Ectodermal cell (in vitro differentiated cells): ENCODE data around the gene RPS15.
A peak's percentile ranks its signal among the peaks of the same experiment; 100 is the strongest.
"Not testable (repeated sequence)": the region's sequence is repeated elsewhere in the genome, so short reads cannot be mapped to it uniquely, and the experiment has no call there.

Experiments
- H3K27ac ChIP-seq: 2 replicates; pipeline ENCODE4 v1.7.0; 2013; ENCODE audit warnings: mild to moderate bottlenecking, low read depth, low read length; ENCODE audit not compliant: insufficient read depth, poor library complexity, severe bottlenecking
- H3K27me3 ChIP-seq: 2 replicates; pipeline ENCODE4 v1.7.0; 2013; ENCODE audit warnings: mild to moderate bottlenecking, low read length; ENCODE audit not compliant: insufficient read depth, control insufficient read depth, poor library complexity, severe bottlenecking
- H3K36me3 ChIP-seq: one replicate; pipeline ENCODE4 v1.7.0; 2013; ENCODE audit warnings: low read length; ENCODE audit not compliant: control insufficient read depth, insufficient read depth
- H3K4me1 ChIP-seq: one replicate; pipeline ENCODE4 v1.7.0; 2013; ENCODE audit warnings: low read length; ENCODE audit not compliant: control insufficient read depth, insufficient read depth
- H3K4me3 ChIP-seq: 2 replicates; pipeline ENCODE4 v1.7.0; 2013; ENCODE audit warnings: low read depth, low read length, control low read depth; ENCODE audit not compliant: insufficient read depth
- H3K9me3 ChIP-seq: 2 replicates; pipeline ENCODE4 v1.7.0; 2013; ENCODE audit warnings: mild to moderate bottlenecking, low read length, moderate library complexity; ENCODE audit not compliant: control insufficient read depth
- WGBS, 2 experiments: methylation state at CpG; one replicate each; pipeline ENCODE4 v1.1.7; 2013; ENCODE audit warnings: missing lambda C conversion rate in 2 of 2; 5-methylcytosine and 5-hydroxymethylcytosine counted together

RPS15 gene

DNA sequence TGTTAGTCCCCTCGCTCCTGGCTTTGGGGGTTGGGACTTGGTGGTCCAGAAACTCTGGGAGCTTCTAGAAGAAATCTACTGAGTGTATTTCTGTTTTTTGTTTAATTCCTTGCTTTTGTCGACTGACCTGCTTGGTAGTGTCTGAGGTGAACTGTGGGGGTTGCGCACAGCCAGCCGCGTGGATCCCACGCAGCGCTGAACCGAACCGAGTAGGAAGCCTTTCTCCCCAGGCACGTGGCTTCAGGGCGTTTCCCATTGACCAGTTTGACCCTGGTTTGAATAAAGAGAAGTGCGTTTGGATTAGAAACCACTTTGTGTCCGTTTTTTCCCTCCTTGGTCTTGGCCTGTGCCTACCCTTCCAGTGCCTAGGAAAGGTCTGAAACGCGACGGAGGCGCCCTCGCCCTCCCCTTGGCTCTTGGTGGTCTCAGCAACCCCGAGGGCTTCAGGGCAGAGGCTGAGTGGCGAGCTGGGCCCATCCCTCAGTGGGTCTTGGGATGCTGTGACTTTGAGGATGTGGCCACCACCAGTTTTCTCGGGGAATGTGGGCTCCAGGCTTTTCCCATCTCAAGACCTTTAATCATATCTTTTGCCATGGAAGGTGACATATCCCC, 2.7 kb upstream of the RPS15 start:
- H3K9me3 ChIP-seq: no peaks in the 10 kb centered on the region
- no peak overlapping the region for H3K27ac ChIP-seq
- H3K36me3 ChIP-seq: peaks cover 19% of the 10 kb centered on the region
- no peaks in the 10 kb centered on the region for H3K27me3 ChIP-seq
- WGBS, 2 experiments: 91% methylated on average over 21 of the region's 21 CpGs
- no peak overlapping the region for H3K4me3 ChIP-seq
- peaks cover 7% of the 10 kb centered on the region for H3K4me1 ChIP-seq

DNA sequence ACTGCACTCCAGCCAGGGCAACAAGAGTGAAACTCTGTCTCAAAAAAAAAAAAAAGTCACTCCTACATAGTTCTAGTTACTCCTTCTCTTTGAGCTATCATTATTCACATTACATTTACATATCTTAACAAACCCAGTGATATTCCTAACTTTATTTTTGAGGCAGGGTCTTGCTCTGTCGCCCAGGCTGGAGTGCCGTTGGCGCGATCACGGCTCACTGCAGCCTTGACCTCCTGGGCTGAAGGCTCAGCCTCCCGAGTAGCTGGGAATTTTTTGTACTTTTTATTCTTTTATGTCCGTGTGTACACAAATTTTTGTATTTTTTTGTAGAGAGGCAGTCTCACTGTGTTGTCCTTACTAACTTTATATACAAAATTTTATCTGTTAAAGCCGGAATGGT, 587 bp upstream of the RPS15 start:
- Histone ChIP-seq H3K27ac (no peak overlapping the region), H3K4me3 (no peak overlapping the region), H3K9me3 (no peaks in the 10 kb centered on the region), H3K4me1 (peaks cover 7% of the 10 kb centered on the region), H3K36me3 (peaks cover 31% of the 10 kb centered on the region), H3K27me3 (no peaks in the 10 kb centered on the region)
- 88 to 93% methylated on average over 7 to 8 of the region's 8 CpGs for WGBS, 2 experiments

DNA sequence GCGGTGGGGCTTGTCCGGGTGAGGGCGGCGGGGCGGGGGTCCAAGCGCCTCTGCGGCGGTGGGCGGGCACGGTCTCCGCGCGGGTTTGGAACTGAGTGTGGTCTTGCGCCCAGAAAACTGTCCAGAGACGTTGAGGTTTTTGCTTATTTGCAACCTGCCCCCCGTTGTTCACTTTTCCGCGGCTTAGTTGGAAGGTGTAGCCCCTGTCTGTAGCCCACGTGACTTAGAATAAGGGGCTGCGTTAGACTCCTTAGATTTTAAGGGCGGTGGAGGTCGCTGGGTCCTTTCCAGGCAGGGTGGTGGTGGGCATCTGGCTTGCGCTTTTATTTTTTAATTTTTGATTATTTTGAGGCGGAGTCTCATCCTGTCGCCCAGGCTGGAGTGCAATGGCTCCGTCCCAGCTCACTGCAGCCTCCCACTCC, 748 bp downstream of the RPS15 start:
- Histone ChIP-seq H3K9me3 (no peaks in the 10 kb centered on the region), H3K4me1 (peaks cover 7% of the 10 kb centered on the region), H3K27me3 (no peaks in the 10 kb centered on the region), H3K27ac (no peak overlapping the region), H3K4me3 (peak overlapping the region; percentile 86), H3K36me3 (peaks cover 28% of the 10 kb centered on the region)
- WGBS, 2 experiments: 0 to 1% methylated on average over 26 of the region's 26 CpGs

DNA sequence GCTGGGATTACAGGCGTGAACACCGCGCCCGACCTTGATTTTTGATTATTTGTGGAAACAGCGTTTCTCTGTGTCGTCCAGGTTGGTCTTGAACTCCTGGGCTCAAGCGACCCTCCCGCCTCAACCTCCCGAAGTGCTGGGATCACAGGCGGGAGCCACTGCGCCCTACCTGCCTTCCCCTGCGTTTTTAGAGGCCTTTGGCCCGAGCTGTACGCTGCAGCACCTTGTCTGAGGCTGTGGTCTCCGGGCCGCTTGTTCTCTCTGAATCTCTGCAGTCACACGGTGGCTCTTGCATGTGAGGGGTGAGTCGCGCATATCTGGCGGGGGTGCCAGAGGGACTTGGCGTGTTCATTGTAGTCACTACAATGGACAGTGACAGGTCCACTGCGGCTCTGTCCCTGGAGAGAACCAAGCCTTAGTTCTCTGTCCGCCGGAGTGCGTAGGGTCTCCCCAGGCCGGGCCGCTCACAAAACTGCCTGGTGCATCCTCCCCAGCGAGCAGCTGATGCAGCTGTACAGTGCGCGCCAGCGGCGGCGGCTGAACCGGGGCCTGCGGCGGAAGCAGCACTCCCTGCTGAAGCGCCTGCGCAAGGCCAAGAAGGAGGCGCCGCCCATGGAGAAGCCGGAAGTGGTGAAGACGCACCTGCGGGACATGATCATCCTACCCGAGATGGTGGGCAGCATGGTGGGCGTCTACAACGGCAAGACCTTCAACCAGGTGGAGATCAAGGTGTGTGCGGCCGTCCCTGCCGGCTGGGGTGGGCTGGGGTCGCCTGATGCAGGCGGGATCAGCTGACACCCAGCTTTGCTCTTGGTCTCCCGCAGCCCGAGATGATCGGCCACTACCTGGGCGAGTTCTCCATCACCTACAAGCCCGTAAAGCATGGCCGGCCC, 1.6 kb downstream of the RPS15 start:
- peaks cover 23% of the 10 kb centered on the region for H3K36me3 ChIP-seq
- peak overlapping the region; percentile 86 for H3K4me3 ChIP-seq
- 87 to 88% methylated on average over 57 of the region's 57 CpGs for WGBS, 2 experiments
- H3K4me1 ChIP-seq, H3K9me3 ChIP-seq, H3K27ac ChIP-seq, H3K27me3 ChIP-seq: not testable (repeated sequence)

DNA sequence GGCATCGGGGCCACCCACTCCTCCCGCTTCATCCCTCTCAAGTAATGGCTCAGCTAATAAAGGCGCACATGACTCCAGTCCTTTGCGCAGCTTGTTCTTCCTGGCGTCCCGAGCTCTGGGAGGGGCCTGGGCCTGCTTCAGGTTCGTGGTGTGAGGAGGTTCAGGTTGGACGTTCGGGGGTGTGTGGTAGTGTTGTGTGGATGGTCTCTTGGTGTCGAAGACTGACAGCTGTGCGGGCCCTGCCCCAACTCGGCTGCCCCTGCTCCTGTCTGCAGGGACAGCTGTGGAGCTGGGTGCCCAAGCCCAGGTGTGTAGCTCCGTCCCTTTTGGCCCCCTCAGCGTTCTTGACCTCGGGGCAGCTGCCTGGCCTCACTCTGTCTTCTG, 2.2 kb downstream of the RPS15 start:
- peaks cover 23% of the 10 kb centered on the region for H3K36me3 ChIP-seq
- no peak overlapping the region for H3K4me3 ChIP-seq
- H3K27ac ChIP-seq: no peak overlapping the region
- H3K27me3 ChIP-seq: peaks cover 9% of the 10 kb centered on the region
- WGBS, 2 experiments: 96% methylated on average over 15 of the region's 15 CpGs
- no peaks in the 10 kb centered on the region for H3K9me3 ChIP-seq
- H3K4me1 ChIP-seq: peaks cover 7% of the 10 kb centered on the region

DNA sequence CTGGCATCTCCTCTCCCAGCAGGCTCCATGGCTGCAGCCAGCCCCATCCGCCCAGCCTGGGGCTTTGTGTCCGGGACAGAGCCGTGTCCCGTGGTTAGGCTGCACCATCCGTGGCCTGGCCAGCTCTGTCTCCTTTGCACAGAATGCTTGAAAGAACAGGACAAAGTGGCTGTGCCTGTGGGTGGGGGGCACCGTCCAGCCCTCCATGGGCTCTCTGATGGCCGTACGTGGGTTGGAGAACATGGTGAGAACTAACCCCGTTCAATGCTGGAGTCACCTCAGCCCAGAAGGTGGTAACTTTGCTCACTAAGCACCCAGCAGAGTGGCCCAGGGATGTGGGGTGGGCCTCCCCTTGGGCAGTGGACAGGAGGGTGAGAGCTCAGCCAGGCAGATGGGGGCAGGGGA, 2.8 kb downstream of the RPS15 start:
- Histone ChIP-seq H3K36me3 (peaks cover 23% of the 10 kb centered on the region), H3K4me1 (peaks cover 7% of the 10 kb centered on the region), H3K27ac (no peak overlapping the region), H3K4me3 (no peak overlapping the region), H3K27me3 (peaks cover 15% of the 10 kb centered on the region), H3K9me3 (no peaks in the 10 kb centered on the region)
- 94% methylated on average over 9 of the region's 9 CpGs for WGBS, 2 experiments

DNA sequence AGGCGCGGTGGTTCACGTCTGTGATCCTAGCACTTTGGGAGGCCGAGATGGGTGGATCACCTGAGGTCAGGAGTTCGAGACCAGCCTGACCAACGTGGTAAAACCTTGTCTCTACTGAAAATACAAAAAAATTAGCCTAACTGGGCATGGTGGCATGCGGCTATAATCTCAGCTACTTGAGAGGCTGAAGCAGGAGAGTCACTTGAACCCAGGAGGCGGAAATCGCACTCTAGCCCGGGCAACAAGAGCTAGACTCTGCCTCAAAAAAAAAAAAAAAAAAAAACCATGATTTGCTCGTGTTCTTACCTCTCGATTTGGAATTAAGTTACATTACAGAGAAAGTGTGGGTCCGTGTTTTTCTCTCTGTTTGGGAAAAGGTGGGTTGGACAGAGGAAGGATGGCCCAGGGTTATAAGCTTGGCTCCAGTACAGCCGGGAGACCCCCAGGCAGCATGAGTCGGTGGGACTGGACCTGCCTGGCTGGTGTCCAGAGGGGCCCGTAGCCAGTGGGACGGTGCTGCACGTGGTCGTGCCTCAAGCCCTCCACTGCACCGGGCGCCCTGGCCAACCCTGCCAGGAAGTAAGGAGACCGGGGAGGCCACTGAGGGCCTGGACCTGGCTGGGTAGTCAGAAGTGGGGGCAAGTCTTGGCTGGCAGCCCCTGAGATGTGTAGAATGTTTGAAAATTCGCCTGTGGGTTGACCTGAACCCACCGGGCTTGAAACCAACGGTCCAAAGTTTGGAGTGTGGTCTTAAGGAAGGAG, 3.7 kb downstream of the RPS15 start:
- 95% methylated on average over 25 of the region's 25 CpGs for WGBS, 2 experiments
- H3K4me3 ChIP-seq: no peak overlapping the region

DNA sequence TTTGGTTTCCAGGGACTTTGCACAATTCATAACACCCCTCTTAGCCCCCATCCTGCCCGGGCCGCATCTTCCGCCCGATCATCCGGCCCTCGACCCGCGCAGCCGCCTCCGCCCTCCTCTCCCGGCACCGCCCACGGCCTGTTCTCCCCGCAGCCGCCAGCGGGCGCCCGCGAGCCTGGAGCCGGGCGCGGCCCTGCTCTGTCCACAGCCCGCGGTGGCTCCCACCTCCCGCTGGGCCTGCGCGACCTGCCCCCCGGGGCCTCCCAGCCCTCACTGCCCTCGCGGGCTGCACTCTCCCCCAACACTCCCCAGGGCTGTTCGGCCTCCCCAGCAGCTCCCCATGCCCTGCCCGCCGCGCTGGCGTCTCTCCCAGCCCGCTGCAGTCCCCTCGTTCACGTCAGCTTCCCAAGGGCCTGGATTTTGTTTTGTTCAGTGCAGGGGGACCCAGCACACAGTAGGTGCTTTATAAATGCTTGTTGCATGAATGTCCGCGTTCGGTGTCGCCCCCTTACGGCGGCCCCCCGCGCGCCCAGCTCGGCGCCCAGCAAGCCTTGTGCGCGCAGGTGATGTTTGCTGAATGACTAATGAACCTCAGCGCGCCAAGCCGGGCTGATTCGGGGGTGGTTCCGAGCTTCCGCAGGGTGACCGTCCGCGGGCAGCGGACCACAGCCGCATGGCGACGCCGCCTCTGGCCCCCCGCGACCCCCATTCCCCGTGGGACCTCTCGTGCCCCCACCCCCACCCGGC, 7.2 kb downstream of the RPS15 start:
- Histone ChIP-seq H3K9me3 (no peaks in the 10 kb centered on the region), H3K4me3 (peak overlapping the region; percentile 56), H3K27ac (no peak overlapping the region), H3K27me3 (peaks cover 58% of the 10 kb centered on the region), H3K36me3 (peaks cover 19% of the 10 kb centered on the region), H3K4me1 (peaks cover 9% of the 10 kb centered on the region)
- 3 to 5% methylated on average over 69 to 70 of the region's 70 CpGs for WGBS, 2 experiments

More for the DNA sequence above, 3.7 kb downstream of the RPS15 start:
- Histone ChIP-seq H3K9me3 (no peaks in the 10 kb centered on the region), H3K4me1 (peaks cover 11% of the 10 kb centered on the region), H3K27me3 (peaks cover 24% of the 10 kb centered on the region), H3K27ac (no peak overlapping the region), H3K36me3 (peaks cover 23% of the 10 kb centered on the region)

DNA sequence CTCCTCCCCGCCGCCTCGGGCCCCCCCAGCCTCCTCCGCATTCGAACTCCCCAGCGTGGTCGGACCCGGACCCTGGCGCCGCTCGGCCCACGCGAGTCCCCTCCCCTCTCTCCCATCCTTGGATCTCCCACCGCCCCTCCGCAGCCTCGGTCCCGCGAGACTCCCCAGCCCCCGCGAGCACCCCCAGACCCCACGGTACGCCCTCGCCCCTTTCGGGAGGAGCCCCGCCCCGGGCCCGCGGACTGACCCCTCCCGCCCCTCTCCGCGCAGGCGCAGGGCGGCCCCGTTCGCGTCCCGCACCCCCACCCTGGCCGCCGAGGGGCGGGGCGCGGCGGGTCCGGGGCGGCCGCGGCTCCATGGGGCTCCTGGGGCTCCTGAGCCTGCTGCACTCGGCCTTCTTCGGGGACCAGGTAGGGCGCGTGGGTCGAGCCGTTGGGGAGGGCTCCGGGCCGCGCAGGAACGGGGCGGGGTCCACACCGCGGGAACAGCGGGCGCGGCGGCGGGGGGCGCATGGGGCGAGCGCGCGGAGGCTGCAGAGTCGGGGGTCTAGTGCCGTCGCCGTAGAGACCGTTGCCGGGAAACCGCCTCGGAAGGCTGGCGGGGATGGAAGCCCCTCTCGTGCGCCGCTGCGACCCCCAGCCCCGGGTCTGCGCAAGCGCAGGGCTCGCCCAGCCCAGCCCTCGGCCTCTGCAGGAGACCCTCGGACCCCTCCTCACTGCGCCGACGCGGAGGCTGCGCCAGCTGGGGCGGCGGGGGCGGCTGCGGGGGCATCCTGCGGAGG, 7.9 kb downstream of the RPS15 start:
- H3K9me3 ChIP-seq: no peaks in the 10 kb centered on the region
- H3K36me3 ChIP-seq: peaks cover 12% of the 10 kb centered on the region
- peak overlapping the region; percentile 56 for H3K4me3 ChIP-seq
- H3K4me1 ChIP-seq: peaks cover 9% of the 10 kb centered on the region
- H3K27me3 ChIP-seq: peaks cover 66% of the 10 kb centered on the region
- H3K27ac ChIP-seq: peak overlapping the region; percentile 44
- WGBS, 2 experiments: 2 to 3% methylated on average over 98 to 99 of the region's 99 CpGs
